DND-41 (cell line): ENCODE results near the gene ITPR2.

Experiments
- ATAC-seq: fragments of 200-7000 bp; cut with Tn5 transposase; 3 replicates; pipeline ENCODE4 v1.9.1; 2021; ENCODE audit warnings: low read depth; ENCODE audit not compliant: insufficient read depth
- DNase-seq: peaks from one replicate; pipeline ENCODE4 v3.0.0-alpha.2; 2020
- H2AFZ ChIP-seq: 2 replicates; pipeline ENCODE4 v1.6.0; 2012; ENCODE audit warnings: low read depth, low read length
- H3K27ac ChIP-seq: 2 replicates; pipeline ENCODE4 v1.5.1; 2012; ENCODE audit warnings: low read length, inconsistent platforms
- H3K27me3 ChIP-seq: fragments of 200-600 bp; sonication (generic); 2 replicates; pipeline ENCODE4 v1.6.0; 2012; ENCODE audit warnings: low read length, mild to moderate bottlenecking, inconsistent platforms; ENCODE audit not compliant: insufficient read depth, poor library complexity
- H3K36me3 ChIP-seq: 2 replicates; pipeline ENCODE4 v1.5.1; 2012; ENCODE audit warnings: low read length, inconsistent platforms; ENCODE audit not compliant: insufficient read depth
- H3K4me1 ChIP-seq: 2 replicates; pipeline ENCODE4 v1.5.1; 2012; ENCODE audit warnings: mild to moderate bottlenecking, low read length; ENCODE audit not compliant: insufficient read depth
- H3K4me2 ChIP-seq: 2 replicates; pipeline ENCODE4 v1.6.0; 2012; ENCODE audit warnings: mild to moderate bottlenecking, moderate library complexity, low read length, inconsistent platforms; ENCODE audit not compliant: insufficient read depth
- H3K4me3 ChIP-seq, 2 experiments: fragments of 200-600 bp in 1 of 2; shearing (Covaris generic) in 1 of 2; 2 replicates each; pipeline ENCODE4 v1.5.1; 2012 to 2016; ENCODE audit warnings: inconsistent platforms in 2 of 2, low read length in 2 of 2, mild to moderate bottlenecking in 2 of 2, low read depth in 1 of 2, moderate library complexity in 1 of 2
- H3K79me2 ChIP-seq: 2 replicates; pipeline ENCODE4 v1.6.0; 2012; ENCODE audit warnings: low read length, inconsistent platforms; ENCODE audit not compliant: insufficient read depth
- H3K9ac ChIP-seq: 2 replicates; pipeline ENCODE4 v1.6.0; 2012; ENCODE audit warnings: low read depth, mild to moderate bottlenecking, inconsistent platforms, low read length, moderate library complexity
- H3K9me3 ChIP-seq: 2 replicates; pipeline ENCODE4 v1.5.1; 2012; ENCODE audit warnings: low read length, moderate library complexity, mild to moderate bottlenecking, inconsistent platforms; ENCODE audit not compliant: insufficient read depth, severe bottlenecking
- H4K20me1 ChIP-seq: 2 replicates; pipeline ENCODE4 v1.6.0; 2012; ENCODE audit warnings: low read length; ENCODE audit not compliant: insufficient read depth
- EZH2 ChIP-seq: IDR thresholded peaks from 3 replicates; pipeline ENCODE4 v1.6.1; 2012; ENCODE audit warnings: borderline replicate concordance, low read depth, mild to moderate bottlenecking, moderate library complexity, low read length, inconsistent platforms; ENCODE audit not compliant: severe bottlenecking
- TF ChIP-seq, protein P1 (sequence below): IDR thresholded peaks from 2 replicates; pipeline ENCODE4 v1.5.1; 2012; ENCODE audit warnings: borderline replicate concordance, low read length, moderate library complexity, mild to moderate bottlenecking; ENCODE audit not compliant: poor library complexity, severe bottlenecking; ENCODE audit errors: extremely low read depth

ITPR2 gene

DNA sequence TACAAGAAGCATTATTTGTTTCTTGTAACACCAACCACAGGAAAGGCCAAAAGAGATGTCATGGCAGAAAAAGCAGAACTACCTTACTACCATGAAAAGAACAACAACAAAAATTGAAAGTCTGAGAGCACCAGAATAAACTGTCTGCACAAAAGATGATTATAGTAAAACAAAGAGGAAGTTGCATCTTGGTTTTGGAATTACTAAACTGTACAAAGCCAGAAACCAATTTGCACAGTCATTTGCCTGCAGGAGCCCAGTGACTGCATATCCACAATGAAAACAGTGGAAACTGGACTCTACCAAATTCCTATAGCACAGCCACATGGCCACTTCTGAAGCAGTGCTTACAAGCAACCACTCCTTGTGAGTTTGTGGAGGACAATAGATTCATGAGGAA lies 361.4 kb downstream of the ITPR2 start:
- Histone ChIP-seq H3K4me1 (no peaks in the 10 kb centered on the region), H2AFZ (no peak overlapping the region), H3K9ac (no peak overlapping the region), H3K4me2 (no peak overlapping the region), H4K20me1 (no peaks in the 10 kb centered on the region), H3K36me3 (peaks cover 30% of the 10 kb centered on the region), H3K27me3 (no peaks in the 10 kb centered on the region), H3K9me3 (no peaks in the 10 kb centered on the region), H3K4me3 (no peak overlapping the region), H3K27ac (no peak overlapping the region), H3K79me2 (no peaks in the 10 kb centered on the region)
- ATAC-seq (no peak), DNase-seq (no peak)
- TF ChIP-seq, protein P1, sequence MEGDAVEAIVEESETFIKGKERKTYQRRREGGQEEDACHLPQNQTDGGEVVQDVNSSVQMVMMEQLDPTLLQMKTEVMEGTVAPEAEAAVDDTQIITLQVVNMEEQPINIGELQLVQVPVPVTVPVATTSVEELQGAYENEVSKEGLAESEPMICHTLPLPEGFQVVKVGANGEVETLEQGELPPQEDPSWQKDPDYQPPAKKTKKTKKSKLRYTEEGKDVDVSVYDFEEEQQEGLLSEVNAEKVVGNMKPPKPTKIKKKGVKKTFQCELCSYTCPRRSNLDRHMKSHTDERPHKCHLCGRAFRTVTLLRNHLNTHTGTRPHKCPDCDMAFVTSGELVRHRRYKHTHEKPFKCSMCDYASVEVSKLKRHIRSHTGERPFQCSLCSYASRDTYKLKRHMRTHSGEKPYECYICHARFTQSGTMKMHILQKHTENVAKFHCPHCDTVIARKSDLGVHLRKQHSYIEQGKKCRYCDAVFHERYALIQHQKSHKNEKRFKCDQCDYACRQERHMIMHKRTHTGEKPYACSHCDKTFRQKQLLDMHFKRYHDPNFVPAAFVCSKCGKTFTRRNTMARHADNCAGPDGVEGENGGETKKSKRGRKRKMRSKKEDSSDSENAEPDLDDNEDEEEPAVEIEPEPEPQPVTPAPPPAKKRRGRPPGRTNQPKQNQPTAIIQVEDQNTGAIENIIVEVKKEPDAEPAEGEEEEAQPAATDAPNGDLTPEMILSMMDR = no peak
- no peak for TF ChIP-seq EZH2

DNA sequence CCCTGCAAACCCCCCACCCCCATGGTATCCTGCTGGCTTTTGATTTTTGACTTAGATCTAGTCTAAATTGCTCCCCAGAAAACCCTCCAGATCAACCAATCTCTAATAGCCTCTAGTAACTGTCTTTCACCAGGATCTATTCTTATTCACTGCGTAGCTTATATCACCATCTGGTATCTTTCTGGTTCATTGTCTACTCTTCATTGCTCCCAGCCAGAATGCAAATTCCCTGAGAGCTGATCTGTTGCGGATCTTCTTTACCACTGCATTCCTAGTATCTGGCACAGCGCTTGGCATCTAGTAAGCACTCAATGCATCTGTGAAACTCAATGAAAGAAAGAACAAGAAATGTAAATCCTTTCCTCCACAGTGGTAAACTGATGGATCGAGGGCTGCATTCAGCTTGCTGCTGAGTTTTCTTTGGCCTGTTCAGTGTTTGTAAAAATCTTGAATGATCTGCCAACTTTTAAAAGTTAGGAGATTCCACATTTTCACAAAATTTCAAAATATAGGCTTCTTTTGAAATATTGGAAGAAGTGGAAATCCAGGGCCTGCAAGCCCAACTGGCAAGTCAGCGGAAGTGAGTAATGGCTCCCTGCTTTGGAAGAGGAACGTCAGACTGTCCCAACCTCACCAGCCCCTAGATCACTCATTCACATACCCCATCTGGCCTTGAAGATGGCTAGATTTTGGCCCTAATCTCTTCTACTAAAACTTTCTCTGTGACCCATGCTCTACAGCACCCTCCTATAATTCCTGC lies 363.4 kb downstream of the ITPR2 start:
- Histone ChIP-seq H3K9me3 (no peaks in the 10 kb centered on the region), H3K4me3 (no peak overlapping the region), H3K4me2 (no peak overlapping the region), H3K36me3 (peaks cover 18% of the 10 kb centered on the region; the same call in 1 of the 2 replicates), H3K79me2 (no peaks in the 10 kb centered on the region), H3K27ac (no peak overlapping the region), H3K27me3 (no peaks in the 10 kb centered on the region), H3K4me1 (no peaks in the 10 kb centered on the region), H2AFZ (no peak overlapping the region), H3K9ac (no peak overlapping the region), H4K20me1 (no peaks in the 10 kb centered on the region)
- DNase-seq (no peak), ATAC-seq (no peak)
- no peak for TF ChIP-seq EZH2
- TF ChIP-seq, protein P1 = no peak

DNA sequence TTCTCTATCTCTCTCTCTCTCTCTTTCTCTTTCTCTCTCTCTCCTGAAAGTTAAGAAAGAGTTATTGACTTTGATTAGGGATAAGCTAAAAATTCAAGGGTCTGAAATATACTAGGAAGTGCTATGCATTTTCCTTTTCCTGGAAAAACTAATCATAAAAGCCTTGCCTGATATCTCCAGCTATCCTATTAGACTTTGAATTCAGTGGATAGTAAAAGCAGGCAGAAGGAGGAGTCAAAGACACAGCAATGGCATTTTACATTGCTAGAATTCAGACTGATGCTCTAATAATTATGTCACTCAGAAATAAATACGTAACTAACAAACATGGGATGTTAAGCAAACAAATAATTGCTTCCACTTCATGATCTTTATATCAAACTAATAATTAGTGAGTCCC lies 365.6 kb downstream of the ITPR2 start:
- Histone ChIP-seq H3K27me3 (no peaks in the 10 kb centered on the region), H3K4me3 (no peak overlapping the region), H3K4me2 (no peak overlapping the region), H3K36me3 (peaks cover 10% of the 10 kb centered on the region; the same call in 1 of the 2 replicates), H3K9me3 (no peaks in the 10 kb centered on the region), H4K20me1 (no peaks in the 10 kb centered on the region), H3K4me1 (no peaks in the 10 kb centered on the region), H3K9ac (no peak overlapping the region), H3K79me2 (no peaks in the 10 kb centered on the region), H3K27ac (no peak overlapping the region), H2AFZ (no peak overlapping the region)
- TF ChIP-seq, protein P1 = no peak
- TF ChIP-seq EZH2 = no peak
- no peak for DNase-seq
- ATAC-seq = no peak
